GM19328 (cell line): ENCODE results near the gene RHOT2.

Experiments used
- ATAC-seq: cut with Tn5 transposase; IDR thresholded peaks from one replicate; pipeline ENCODE4 v1.9.1; 2021; ENCODE audit warnings: mild to moderate bottlenecking, moderate library complexity; ENCODE audit not compliant: unreplicated experiment

RHOT2 gene

GRCh38 chr16:695355-696089, 27.6 kb downstream of the RHOT2 start:
- ATAC-seq: no peak

DNA sequence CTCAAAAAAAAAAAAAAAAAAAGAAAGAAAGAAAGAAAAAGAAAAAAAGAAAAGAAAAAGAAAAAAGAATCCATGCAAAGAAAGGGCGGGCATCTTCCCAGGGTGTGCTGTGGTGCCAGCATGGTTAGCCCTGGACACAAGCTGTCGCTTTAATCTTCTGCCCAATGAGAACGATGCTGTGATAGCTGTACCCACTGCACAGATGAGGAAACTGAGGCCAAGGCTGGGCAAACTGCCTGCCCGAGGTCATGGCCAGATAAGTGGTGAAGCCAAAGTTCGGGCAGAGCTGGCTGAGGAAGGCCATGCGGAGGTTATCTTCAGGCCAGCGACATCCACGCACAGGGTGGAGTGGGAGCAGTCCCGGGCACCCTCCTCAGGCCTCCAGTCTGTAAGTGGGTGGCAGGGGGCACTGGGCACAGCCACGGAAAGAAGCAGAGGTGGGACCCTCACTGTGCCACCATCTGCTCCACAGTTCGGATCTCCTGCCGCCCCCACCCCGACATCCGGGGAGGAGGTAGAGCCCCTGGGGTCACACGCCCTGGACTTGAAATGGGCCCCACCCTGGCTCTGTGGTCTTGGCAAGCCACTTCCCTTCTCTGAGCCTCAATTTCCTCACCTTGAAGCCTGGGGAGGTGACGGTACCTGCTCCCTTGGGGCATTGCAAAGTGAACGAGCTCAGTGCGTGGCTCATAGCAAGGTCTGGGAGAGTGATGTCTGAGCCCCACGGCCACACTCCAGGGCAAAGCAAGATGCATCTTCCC, 31.2 kb downstream of the RHOT2 start:
- no peak for ATAC-seq

DNA sequence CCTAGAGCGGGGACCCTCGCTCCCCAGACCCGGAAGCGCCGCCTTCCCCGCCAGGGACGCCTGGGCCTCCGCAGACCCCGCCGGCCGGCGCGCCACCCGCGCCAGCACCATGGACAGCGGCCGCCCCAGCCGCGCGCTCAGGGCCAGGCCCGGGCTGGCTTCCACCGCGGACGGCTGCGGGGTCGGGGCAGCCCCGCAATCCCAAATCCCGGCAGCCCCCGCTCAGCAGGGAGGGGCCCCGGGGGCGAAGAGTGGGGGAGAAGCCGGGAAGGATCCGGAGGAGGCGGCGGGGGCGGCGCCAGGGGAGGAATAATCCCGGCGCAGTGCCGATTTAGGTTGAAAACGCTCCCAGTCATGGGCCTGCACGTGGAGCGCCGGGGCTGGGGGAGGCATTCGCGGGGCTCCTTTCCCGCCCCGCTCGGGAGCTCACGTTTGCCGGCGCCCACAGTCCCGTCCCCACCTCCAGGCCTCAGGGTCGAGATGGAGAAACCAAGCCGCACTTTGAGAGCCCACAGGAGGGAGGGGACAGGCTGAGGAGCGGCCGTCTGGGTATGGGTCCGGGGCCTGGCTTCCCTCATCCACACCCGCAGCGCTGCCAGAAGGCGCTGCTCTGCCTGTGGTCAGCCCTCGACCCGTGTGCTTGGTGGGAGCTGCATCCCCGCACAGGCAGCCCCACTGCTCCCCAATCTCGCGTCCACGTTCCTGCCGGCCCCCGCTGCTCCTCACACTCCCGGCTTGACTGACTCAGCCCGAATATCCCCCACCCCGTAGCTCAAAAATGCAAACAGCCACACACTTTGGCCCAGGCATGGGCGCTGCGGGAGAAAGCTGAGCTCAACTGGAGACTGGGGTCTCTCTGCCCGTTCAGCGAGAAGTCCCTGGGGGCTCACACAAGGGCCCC, 33.0 kb downstream of the RHOT2 start:
- no peak for ATAC-seq

GRCh38 chr16:702341-702740, 34.4 kb downstream of the RHOT2 start:
- no peak for ATAC-seq

GRCh38 chr16:703406-703805, 35.5 kb downstream of the RHOT2 start:
- no peak for ATAC-seq

- ATAC-seq: no peak
These were observed 36.1 kb downstream of the RHOT2 start for GRCh38 chr16:704047-704446.

GRCh38 chr16:704552-705380, 36.8 kb downstream of the RHOT2 start:
- ATAC-seq: no peak

- ATAC-seq: no peak
These were observed 37.7 kb downstream of the RHOT2 start, which contains the start of gene FBXL16 for GRCh38 chr16:705431-706188. Gene FBXL16 (minus strand): TSS chr16:705801. CDS start chr16:697405, 8,396 bp downstream.

GRCh38 chr16:706189-707061, 38.5 kb downstream of the RHOT2 start:
- no peak for ATAC-seq

GRCh38 chr16:707062-707538, 39.2 kb downstream of the RHOT2 start:
- ATAC-seq: no peak

DNA sequence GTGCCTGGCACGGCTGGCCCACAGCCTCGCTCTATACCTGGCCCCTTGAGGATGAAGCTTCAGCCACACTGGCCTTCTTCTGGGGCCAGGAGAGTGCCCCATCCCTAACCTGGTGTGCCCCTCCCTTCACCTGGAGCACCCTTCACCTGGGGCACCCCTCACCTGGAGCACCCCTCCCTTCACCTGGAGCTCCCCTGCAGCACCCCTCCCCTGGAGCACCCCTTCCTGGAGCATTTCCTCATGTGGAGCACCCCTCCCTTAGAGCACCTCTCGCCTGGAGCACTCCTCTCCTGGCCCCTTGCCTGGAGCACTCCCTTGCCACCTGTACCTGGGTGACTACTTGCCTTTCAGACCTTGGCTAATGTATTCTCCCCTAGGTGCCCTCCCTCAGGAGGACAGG, 40.1 kb downstream of the RHOT2 start:
- ATAC-seq: no peak

DNA sequence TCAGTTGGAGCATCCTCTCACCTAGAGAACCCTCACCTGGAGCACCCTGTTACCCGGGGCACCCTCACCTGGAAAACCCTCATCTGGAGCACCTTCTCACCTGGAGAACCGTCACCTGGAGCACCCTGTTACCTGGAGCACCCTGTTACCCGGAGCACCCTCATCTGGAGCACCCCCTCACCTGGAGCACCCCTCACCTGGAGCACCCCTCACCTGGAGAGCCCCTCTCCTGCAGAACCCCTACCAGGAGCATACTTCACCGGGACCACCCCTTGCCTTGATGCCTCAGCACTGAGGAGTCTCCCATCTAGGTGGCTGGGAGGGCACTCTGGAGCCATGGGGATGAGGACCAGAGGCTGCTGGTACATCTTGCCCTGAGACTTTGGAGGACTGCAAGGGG, 41.0 kb downstream of the RHOT2 start:
- no peak for ATAC-seq

GRCh38 chr16:709566-710499, 41.9 kb downstream of the RHOT2 start:
- no peak for ATAC-seq

GRCh38 chr16:710500-711075, 42.7 kb downstream of the RHOT2 start:
- ATAC-seq: no peak

GRCh38 chr16:711084-711483, 43.2 kb downstream of the RHOT2 start:
- no peak for ATAC-seq

DNA sequence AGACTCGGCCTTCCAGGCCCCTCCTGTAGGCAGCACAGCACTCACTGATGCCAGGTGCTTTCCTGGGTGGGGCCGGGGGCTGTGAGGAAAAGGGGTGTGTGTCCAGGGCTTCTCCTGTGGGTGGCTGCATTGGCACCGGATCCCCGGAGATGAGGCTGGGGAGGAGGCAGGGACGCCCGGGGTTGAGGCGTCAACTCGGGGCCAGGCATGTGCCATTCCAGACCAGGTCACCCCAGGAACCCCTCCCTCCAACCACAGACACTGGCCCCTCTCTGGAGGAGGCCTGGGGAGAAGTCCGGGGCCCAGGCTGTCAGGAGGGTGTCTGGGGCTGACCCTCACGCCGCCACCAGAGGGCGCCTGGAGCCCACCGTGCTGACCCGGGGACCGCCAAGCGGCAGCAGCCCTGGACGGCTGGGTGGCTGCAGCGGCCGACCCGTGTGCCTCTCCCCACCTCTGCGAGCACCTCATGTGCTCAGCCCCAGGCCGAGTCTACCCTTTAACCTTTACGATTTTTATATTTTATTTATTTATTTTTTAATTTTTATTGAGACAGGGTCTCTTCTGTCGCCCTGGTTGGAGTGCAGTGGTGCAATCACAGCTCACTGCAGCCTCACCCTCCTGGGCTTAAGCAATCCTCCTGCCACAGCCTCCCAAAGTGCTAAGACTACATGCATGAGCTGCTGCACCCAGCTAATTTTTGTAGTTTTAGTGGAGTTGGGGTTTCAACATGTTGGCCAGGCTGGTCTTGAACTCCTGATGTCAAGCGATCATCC, 43.8 kb downstream of the RHOT2 start:
- no peak for ATAC-seq
